ENCODE results near the gene ASGR2. TPM values are rescaled to one million over a fixed set of nuclear protein-coding genes. Genes with fewer than 3 reads are reported as not detected.

The ASGR2 gene
- total RNA-seq, 2 experiments from 2014 or later, result not detected

DNA sequence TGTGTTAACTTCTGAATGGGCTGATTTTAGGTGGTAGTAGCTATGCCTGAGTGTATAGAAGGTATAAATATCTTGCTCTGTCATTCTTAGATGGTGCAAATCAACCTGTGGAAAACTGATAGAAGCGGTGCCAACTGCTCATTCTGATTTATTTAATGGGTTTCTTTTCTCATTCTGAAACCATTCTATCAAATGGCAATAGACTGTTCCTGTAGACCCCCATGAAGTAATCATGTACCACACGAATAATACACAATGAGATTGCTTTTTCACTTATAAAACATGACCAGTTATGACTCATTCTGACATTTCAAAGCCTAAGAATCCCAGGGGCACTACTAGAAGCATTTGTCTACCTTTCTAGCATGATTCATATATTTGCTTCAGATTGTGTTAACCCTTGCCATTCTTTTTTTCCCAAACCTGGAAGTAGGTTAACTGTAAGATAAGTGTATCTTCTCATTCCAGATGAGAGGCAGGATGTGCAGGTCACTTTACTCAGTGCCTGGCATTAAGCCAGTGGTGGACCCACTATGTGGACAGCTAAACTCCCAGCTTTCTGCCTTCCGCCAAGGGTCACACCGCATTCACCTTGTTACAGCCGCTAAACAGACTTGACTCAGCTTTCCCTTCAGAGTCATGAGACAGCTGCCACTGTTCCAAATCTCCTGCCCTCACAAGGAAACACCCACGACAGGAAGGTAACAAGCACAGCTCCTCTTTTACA, 54.3 kb downstream of the ASGR2 start:
- Histone ChIP-seq H3K4me2 (ENCODE audit: low read length) (no peak overlapping the region), H3K9me3 (ENCODE audit: low read length) (no peaks in the 10 kb centered on the region), H2AFZ (ENCODE audit: low read length) (no peak overlapping the region), H4K20me1 (ENCODE audit: insufficient read depth, low read length) (no peaks in the 10 kb centered on the region), H3K9me2 (ENCODE audit: insufficient read depth, low read length) (no peaks in the 10 kb centered on the region), H3K4me3 (ENCODE audit: low read depth, low read length, poor library complexity, severe bottlenecking) (no peak overlapping the region), H3K36me3 (ENCODE audit: insufficient read depth, low read length) (no peaks in the 10 kb centered on the region), H3K4me1 (ENCODE audit: insufficient read depth, low read length, poor library complexity, severe bottlenecking) (no peaks in the 10 kb centered on the region), H3K79me2 (ENCODE audit: insufficient read depth, low read depth, low read length) (no peaks in the 10 kb centered on the region), H3K27ac (ENCODE audit: low read depth, low read length, poor library complexity, severe bottlenecking) (no peak overlapping the region)
- ChIA-PET CTCF (ENCODE audit: unreplicated experiment) (no interaction called here), POLR2A (no interaction called here)
- no TSS peak for BruUV-seq (replicated peaks)
- DNase-seq (ENCODE audit: low spot score), result no peak
- no peak for TF ChIP-seq EZH2phosphoT487 (IDR thresholded peaks at IDR 0.05; ENCODE audit: borderline replicate concordance, low read depth, low read length)
- TF ChIP-seq, protein P1, sequence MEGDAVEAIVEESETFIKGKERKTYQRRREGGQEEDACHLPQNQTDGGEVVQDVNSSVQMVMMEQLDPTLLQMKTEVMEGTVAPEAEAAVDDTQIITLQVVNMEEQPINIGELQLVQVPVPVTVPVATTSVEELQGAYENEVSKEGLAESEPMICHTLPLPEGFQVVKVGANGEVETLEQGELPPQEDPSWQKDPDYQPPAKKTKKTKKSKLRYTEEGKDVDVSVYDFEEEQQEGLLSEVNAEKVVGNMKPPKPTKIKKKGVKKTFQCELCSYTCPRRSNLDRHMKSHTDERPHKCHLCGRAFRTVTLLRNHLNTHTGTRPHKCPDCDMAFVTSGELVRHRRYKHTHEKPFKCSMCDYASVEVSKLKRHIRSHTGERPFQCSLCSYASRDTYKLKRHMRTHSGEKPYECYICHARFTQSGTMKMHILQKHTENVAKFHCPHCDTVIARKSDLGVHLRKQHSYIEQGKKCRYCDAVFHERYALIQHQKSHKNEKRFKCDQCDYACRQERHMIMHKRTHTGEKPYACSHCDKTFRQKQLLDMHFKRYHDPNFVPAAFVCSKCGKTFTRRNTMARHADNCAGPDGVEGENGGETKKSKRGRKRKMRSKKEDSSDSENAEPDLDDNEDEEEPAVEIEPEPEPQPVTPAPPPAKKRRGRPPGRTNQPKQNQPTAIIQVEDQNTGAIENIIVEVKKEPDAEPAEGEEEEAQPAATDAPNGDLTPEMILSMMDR (conservative IDR thresholded peaks at IDR 0.05; ENCODE audit: low read length), result no peak
- intact Hi-C loops (cut with micrococcal nuclease; ENCODE audit: unreplicated experiment), result no loop called here

DNA sequence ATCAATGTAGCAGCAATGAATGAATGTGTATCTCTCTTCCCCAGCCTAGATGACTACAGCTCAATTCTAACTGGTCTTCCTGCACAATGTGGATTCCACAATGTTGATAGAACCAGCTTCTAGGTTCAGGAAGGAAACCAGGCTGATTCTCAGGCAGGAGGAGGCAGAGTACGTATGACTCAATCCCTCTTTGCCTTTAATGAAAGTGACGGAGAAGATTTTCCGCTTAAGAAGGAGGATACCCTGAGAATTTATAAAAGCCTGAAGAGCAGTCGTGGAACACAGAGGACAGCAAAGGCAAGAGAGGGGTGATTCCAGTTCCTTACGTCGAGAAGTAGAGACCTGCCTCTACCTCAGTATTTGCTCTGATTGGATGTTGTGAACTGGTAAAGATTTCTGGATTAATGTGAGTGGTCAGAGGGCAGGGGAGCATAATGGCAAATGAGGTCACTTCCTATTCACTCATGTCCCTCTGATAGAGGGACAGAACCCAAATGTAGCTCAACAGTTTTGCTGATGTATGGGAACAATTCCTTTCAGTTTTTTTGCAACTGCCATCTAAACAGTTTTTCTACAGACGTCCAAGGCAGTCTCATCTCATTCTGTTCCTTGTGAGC, 55.7 kb downstream of the ASGR2 start:
- no peaks in the 10 kb centered on the region for H3K9me3 ChIP-seq (ENCODE audit: low read length)
- intact Hi-C loops (cut with micrococcal nuclease; ENCODE audit: unreplicated experiment), result no loop called here
- no TSS peak for BruUV-seq (replicated peaks)
- H3K4me2 ChIP-seq (ENCODE audit: low read length), result no peak overlapping the region
- CTCF ChIA-PET (ENCODE audit: unreplicated experiment), result no interaction called here
- H3K27ac ChIP-seq (ENCODE audit: low read depth, low read length, poor library complexity, severe bottlenecking), result no peak overlapping the region
- no peak for DNase-seq (ENCODE audit: low spot score)
- no peaks in the 10 kb centered on the region for H3K9me2 ChIP-seq (ENCODE audit: insufficient read depth, low read length)
- no peak overlapping the region for H3K4me3 ChIP-seq (ENCODE audit: low read depth, low read length, poor library complexity, severe bottlenecking)
- POLR2A ChIA-PET, result no interaction called here
- no peak overlapping the region for H2AFZ ChIP-seq (ENCODE audit: low read length)
- TF ChIP-seq EZH2phosphoT487 (IDR thresholded peaks at IDR 0.05; ENCODE audit: borderline replicate concordance, low read depth, low read length), result no peak
- TF ChIP-seq, protein P1 (conservative IDR thresholded peaks at IDR 0.05; ENCODE audit: low read length), result no peak
- H3K4me1 ChIP-seq (ENCODE audit: insufficient read depth, low read length, poor library complexity, severe bottlenecking), result no peaks in the 10 kb centered on the region
- no peaks in the 10 kb centered on the region for H3K36me3 ChIP-seq (ENCODE audit: insufficient read depth, low read length)
- H4K20me1 ChIP-seq (ENCODE audit: insufficient read depth, low read length), result no peaks in the 10 kb centered on the region
- no peaks in the 10 kb centered on the region for H3K79me2 ChIP-seq (ENCODE audit: insufficient read depth, low read depth, low read length)

DNA sequence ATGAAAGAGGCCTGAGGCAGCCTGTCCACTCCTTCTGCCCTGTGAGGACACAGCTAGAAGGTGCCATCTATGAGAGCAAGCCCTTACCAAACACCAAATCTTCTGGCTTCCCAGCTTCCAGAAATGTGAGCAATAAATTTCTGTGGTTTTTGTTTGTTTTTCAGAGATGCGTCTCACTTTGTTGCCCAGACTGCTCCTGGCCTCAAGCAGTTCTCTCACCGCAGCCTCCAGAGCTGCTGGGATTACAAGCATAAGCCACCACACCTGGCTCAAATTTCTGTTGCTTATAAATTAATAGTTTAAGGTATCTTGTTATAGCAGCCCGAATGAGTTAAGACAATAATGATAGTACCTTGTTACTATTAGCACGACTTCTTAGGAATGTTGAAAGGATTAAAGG, 58.2 kb downstream of the ASGR2 start:
- Histone ChIP-seq H3K4me1 (ENCODE audit: insufficient read depth, low read length, poor library complexity, severe bottlenecking) (no peaks in the 10 kb centered on the region), H3K4me3 (ENCODE audit: low read depth, low read length, poor library complexity, severe bottlenecking) (no peak overlapping the region), H3K4me2 (ENCODE audit: low read length) (no peak overlapping the region), H3K79me2 (ENCODE audit: insufficient read depth, low read depth, low read length) (no peaks in the 10 kb centered on the region), H3K27ac (ENCODE audit: low read depth, low read length, poor library complexity, severe bottlenecking) (no peak overlapping the region), H3K9me3 (ENCODE audit: low read length) (no peaks in the 10 kb centered on the region), H3K9me2 (ENCODE audit: insufficient read depth, low read length) (no peaks in the 10 kb centered on the region), H4K20me1 (ENCODE audit: insufficient read depth, low read length) (no peaks in the 10 kb centered on the region), H3K36me3 (ENCODE audit: insufficient read depth, low read length) (no peaks in the 10 kb centered on the region), H2AFZ (ENCODE audit: low read length) (no peak overlapping the region)
- BruUV-seq (replicated peaks), result no TSS peak
- ChIA-PET POLR2A (no interaction called here), CTCF (ENCODE audit: unreplicated experiment) (no interaction called here)
- intact Hi-C loops (cut with micrococcal nuclease; ENCODE audit: unreplicated experiment), result no loop called here
- TF ChIP-seq, protein P1 (conservative IDR thresholded peaks at IDR 0.05; ENCODE audit: low read length), result no peak
- no peak for TF ChIP-seq EZH2phosphoT487 (IDR thresholded peaks at IDR 0.05; ENCODE audit: borderline replicate concordance, low read depth, low read length)
- DNase-seq (ENCODE audit: low spot score), result no peak
